ENCODE results near the gene CDK5R1. TPM values are rescaled to one million over a fixed set of nuclear protein-coding genes. Genes with fewer than 3 reads are reported as not detected.

The CDK5R1 gene
- polyA plus RNA-seq, 3 donors, result 0.44 to 1.0 (median 0.48) TPM

DNA sequence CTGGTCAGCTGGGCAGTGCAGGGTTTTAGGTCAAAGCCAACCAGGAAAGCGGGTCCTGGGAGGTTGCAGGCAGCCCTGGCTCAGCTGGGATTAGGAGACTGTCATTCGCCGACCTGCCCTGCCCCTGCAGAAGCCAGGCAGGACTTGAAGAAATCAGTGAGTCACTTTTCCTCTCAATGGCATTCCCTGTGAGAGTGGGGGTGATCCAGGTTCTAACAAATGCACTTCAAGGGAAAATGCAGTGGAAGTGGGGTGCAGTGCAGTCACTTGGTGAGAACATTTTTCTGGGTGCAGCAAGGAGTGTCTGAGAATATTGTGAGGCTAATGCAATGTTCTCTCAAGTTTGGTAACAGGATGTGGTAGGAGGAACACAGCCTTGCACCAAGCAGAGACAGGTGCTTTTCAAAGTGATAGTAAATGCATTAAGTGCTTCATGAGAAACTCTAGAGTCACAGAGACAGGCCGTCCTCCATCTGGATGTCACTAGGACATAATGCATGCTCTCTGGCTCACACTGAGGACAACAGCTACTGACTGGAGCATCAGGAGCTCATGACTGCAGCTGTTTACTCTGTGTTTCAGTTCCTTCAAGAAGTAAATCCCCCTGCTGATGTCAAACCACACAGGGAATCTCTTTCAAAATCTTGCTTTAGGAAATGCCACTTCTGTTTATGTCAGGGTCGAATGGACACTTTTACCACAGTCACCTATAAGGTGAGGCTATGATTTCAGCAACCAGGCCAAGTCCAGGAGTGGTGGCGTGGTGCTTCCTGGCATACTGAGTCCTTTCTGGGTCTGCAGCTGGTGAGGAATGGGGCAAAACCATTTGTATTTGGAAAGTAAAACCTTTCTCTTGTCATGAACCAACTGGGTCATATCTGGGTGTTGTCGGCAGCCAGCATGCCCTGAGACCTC lies 16.7 kb downstream of the CDK5R1 start:
- H3K27me3 Mint-ChIP-seq (ENCODE audit: low read depth in 3 of 3), result peaks cover 0 to 6% (median 0%) of the 10 kb centered on the region in 3 donors
- Histone ChIP-seq H3K79me2 (ENCODE audit: insufficient read depth, low read length) (no peaks in the 10 kb centered on the region), H3K4me2 (replicated peaks; ENCODE audit: extremely low read depth, low read length, poor library complexity, severe bottlenecking) (peak overlapping the region; percentile 72), H3K27ac (ENCODE audit: low read depth in 1 of 2, low read length in 2 of 2) (peak overlapping the region; percentile 85 to 90), H3K9me3 (replicated peaks in 1 of 2; ENCODE audit: control insufficient read depth in 1 of 2, insufficient read depth in 1 of 2, low read length in 2 of 2) (no peaks in the 10 kb centered on the region), H3K4me1 (ENCODE audit: control insufficient read depth in 1 of 2, insufficient read depth in 2 of 2, low read length in 2 of 2) (peaks cover 41 to 46% of the 10 kb centered on the region in 2 donors), H3K36me3 (replicated peaks in 1 of 2; ENCODE audit: control insufficient read depth in 1 of 2, insufficient read depth in 2 of 2, low read length in 2 of 2) (no peaks in the 10 kb centered on the region), H4K20me1 (ENCODE audit: insufficient read depth, low read length) (no peaks in the 10 kb centered on the region), H2AFZ (ENCODE audit: insufficient read depth, low read depth, low read length, poor library complexity, severe bottlenecking) (peak overlapping the region; percentile 56), H3K4me3 (replicated peaks in 1 of 3; ENCODE audit: low read depth in 2 of 3, low read length in 3 of 3) (peak overlapping the region in 2 of 3 experiments; percentile 0 to 66), H3K9ac (ENCODE audit: insufficient read depth, low read length, poor library complexity, severe bottlenecking) (peak overlapping the region; percentile 56), H3K27me3 (ENCODE audit: control insufficient read depth in 2 of 2, insufficient read depth in 2 of 2, low read length in 2 of 2) (no peaks in the 10 kb centered on the region)
- peaks cover 47% of the 10 kb centered on the region for H3K4me1 Mint-ChIP-seq
- WGBS (ENCODE audit: insufficient coverage), result 17% methylated on average over 6 of the region's 7 CpGs
- H3K4me3 Mint-ChIP-seq, result peak overlapping the region; percentile 60 to 81
- peaks cover 8 to 11% of the 10 kb centered on the region in 2 donors for H3K36me3 Mint-ChIP-seq
- DNase-seq, result peak; percentile 52 to 80 (median 60)
- intact Hi-C loops (cut with micrococcal nuclease), result no loop called here
- no peaks in the 10 kb centered on the region for H3K9me3 Mint-ChIP-seq
- TF ChIP-seq, protein P1, sequence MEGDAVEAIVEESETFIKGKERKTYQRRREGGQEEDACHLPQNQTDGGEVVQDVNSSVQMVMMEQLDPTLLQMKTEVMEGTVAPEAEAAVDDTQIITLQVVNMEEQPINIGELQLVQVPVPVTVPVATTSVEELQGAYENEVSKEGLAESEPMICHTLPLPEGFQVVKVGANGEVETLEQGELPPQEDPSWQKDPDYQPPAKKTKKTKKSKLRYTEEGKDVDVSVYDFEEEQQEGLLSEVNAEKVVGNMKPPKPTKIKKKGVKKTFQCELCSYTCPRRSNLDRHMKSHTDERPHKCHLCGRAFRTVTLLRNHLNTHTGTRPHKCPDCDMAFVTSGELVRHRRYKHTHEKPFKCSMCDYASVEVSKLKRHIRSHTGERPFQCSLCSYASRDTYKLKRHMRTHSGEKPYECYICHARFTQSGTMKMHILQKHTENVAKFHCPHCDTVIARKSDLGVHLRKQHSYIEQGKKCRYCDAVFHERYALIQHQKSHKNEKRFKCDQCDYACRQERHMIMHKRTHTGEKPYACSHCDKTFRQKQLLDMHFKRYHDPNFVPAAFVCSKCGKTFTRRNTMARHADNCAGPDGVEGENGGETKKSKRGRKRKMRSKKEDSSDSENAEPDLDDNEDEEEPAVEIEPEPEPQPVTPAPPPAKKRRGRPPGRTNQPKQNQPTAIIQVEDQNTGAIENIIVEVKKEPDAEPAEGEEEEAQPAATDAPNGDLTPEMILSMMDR (IDR thresholded peaks at IDR 0.05), result no peak
- peak overlapping the region; percentile 87 to 96 (median 94) for H3K27ac Mint-ChIP-seq

DNA sequence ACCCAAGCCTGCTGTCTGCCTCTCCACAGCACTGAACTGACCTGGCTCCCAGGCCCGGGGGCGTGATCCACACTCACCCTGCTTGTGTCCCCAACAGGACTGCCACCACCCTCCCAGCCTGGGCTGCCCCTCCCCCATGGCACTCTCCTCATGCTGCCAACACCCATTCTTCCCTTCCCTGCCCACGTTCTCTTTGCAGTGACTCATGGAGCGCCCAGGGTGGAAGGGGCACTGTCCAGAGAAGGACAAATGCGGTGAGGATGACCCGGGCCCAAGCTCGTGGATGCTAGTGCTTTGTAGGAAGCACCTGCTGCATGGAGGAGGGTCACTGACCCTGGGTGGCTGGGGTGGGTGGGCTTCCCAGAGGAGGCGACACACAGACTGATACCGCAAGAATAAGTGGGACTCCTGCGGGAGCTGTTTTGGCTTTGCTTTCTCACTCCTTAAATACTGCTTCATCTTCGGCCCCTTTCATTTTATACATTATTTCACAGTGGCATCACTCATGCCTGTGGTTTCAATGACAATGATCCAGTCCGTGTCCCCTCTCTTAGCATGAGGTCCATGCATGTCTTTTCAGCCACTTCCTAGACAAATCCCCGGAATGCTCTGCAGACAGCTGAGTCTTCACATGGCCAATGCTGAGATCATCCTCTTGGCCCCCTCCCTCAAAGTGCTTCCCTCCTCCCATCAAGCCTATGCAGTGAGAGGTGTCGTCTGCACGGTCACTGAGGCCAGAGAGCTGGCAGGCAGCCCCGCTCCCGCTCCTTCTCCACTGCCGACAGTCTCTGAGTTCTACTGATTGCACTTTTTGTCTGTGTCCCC lies 17.6 kb downstream of the CDK5R1 start:
- H3K9me3 ChIP-seq (replicated peaks in 1 of 2; ENCODE audit: control insufficient read depth in 1 of 2, insufficient read depth in 1 of 2, low read length in 2 of 2), result no peaks in the 10 kb centered on the region
- peak overlapping the region; percentile 56 for H2AFZ ChIP-seq (ENCODE audit: insufficient read depth, low read depth, low read length, poor library complexity, severe bottlenecking)
- Mint-ChIP-seq H3K4me1 (peaks cover 47% of the 10 kb centered on the region), H3K27ac (peak overlapping the region; percentile 87 to 96 (median 94)), H3K36me3 (peaks cover 8% of the 10 kb centered on the region in 2 donors), H3K4me3 (peak overlapping the region; percentile 60 to 81), H3K27me3 (ENCODE audit: low read depth in 3 of 3) (peaks cover 0 to 6% (median 0%) of the 10 kb centered on the region in 3 donors), H3K9me3 (no peaks in the 10 kb centered on the region)
- peak overlapping the region; percentile 72 for H3K4me2 ChIP-seq (replicated peaks; ENCODE audit: extremely low read depth, low read length, poor library complexity, severe bottlenecking)
- peak overlapping the region; percentile 85 to 90 for H3K27ac ChIP-seq (ENCODE audit: low read depth in 1 of 2, low read length in 2 of 2)
- H3K79me2 ChIP-seq (ENCODE audit: insufficient read depth, low read length), result no peaks in the 10 kb centered on the region
- TF ChIP-seq, protein P1 (IDR thresholded peaks at IDR 0.05), result no peak
- intact Hi-C loops (cut with micrococcal nuclease), result no loop called here
- no peaks in the 10 kb centered on the region for H4K20me1 ChIP-seq (ENCODE audit: insufficient read depth, low read length)
- H3K9ac ChIP-seq (ENCODE audit: insufficient read depth, low read length, poor library complexity, severe bottlenecking), result peak overlapping the region; percentile 56
- no peaks in the 10 kb centered on the region for H3K36me3 ChIP-seq (replicated peaks in 1 of 2; ENCODE audit: control insufficient read depth in 1 of 2, insufficient read depth in 2 of 2, low read length in 2 of 2)
- peak overlapping the region in 1 of 3 experiments; percentile 66 for H3K4me3 ChIP-seq (replicated peaks in 1 of 3; ENCODE audit: low read depth in 2 of 3, low read length in 3 of 3)
- peak; percentile 28 to 69 (median 54) for DNase-seq
- H3K27me3 ChIP-seq (ENCODE audit: control insufficient read depth in 2 of 2, insufficient read depth in 2 of 2, low read length in 2 of 2), result no peaks in the 10 kb centered on the region
- peaks cover 41 to 46% of the 10 kb centered on the region in 2 donors for H3K4me1 ChIP-seq (ENCODE audit: control insufficient read depth in 1 of 2, insufficient read depth in 2 of 2, low read length in 2 of 2)
- 81% methylated on average over 15 of the region's 18 CpGs for WGBS (ENCODE audit: insufficient coverage)

Data from CD14-positive monocyte (primary cell).